ENCODE data around the gene TSC22D4.
A peak's percentile ranks its signal among the peaks of the same experiment; 100 is the strongest.
"Not testable (repeated sequence)": the region's sequence is repeated elsewhere in the genome, so short reads cannot be mapped to it uniquely, and the experiment has no call there.

TSC22D4 gene

DNA sequence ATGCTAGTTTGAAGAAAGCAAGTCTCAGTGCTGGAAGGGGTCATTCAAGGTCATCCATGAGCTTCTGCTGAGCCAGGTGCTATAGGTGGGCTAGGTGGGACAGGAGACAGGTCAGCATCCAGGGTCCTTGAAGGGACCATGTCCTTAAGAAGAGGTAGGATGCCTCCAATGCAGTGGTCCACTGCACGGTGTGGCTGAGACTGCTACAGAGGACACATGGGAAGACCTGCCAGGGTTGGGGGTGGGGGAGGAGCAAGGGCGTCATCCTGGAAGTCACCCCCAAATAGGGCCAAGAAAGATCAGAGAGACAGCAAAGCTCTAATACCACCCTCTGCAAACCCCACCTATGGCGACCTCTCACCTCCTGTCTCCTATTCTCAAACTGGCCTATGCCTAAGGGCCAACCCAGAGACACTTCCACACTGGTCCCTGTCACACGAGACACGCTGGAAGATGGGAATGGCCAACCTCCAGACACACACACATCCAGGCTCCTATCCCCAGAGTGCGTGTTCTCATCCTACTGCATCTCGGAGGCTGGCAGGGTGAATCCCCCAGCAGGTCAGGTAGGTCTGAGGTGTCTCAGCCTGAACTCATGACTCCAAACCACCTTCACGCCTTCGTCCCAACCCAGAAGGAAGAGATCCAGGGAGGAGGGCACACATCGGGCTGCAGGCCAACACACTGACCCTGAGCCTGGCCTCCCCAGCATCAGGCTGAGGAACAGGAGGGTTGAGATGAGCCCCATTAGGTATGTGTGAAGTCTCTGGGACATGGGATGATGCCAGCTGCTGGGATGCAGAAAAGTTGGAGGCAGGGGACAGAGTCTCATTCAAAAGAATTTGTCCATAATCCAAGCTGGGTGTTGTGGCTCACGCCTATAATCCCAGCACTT lies 37.1 kb downstream of the TSC22D4 start:
- 90 to 92% methylated on average over 6 to 8 of the region's 11 CpGs for WGBS, 2 experiments (ENCODE audit: insufficient coverage in 2 of 2)

DNA sequence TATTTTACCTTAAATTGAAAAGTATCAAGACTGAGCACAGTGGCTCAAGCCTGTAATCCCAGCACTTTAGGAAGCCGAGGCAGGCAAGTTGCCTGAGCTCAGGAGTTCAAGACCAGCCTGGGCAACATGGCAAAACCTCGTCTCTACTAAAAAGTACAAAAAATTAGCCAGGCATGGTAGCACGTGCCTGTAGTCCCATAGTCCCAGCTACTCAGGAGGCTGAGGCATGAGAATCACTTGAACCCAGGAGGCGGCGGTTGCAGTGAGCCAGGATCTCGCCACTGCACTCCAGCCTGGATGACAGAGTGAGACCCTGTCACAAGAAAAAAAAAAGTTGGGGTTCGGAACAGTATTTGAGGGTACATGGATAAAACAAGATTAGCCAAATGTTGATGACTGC lies 39.8 kb downstream of the TSC22D4 start:
- H3K4me1 ChIP-seq (ENCODE audit: control insufficient read depth, insufficient read depth, low read length, poor library complexity, severe bottlenecking); H3K9me3 ChIP-seq (ENCODE audit: control insufficient read depth, low read length); H3K4me3 ChIP-seq (ENCODE audit: extremely low read depth, insufficient read depth, low read length, poor library complexity, severe bottlenecking): not testable (repeated sequence)
- 91 to 93% methylated on average over 7 of the region's 7 CpGs for WGBS, 2 experiments (ENCODE audit: insufficient coverage in 2 of 2)
- Histone ChIP-seq H3K36me3 (ENCODE audit: control insufficient read depth, insufficient read depth, low read length) (peaks cover 14% of the 10 kb centered on the region), H3K27ac (ENCODE audit: low read depth, low read length, severe bottlenecking) (peak overlapping the region; percentile 60)

More for the DNA sequence above, 37.1 kb downstream of the TSC22D4 start:
- no peaks in the 10 kb centered on the region for H3K9me3 ChIP-seq (ENCODE audit: control insufficient read depth, low read length)
- H3K27ac ChIP-seq (ENCODE audit: low read depth, low read length, severe bottlenecking), result no peak overlapping the region
- no peak overlapping the region for H3K4me3 ChIP-seq (ENCODE audit: extremely low read depth, insufficient read depth, low read length, poor library complexity, severe bottlenecking)
- H3K4me1 ChIP-seq (ENCODE audit: control insufficient read depth, insufficient read depth, low read length, poor library complexity, severe bottlenecking), result peaks cover 4% of the 10 kb centered on the region
- no peaks in the 10 kb centered on the region for H3K36me3 ChIP-seq (ENCODE audit: control insufficient read depth, insufficient read depth, low read length)

DNA sequence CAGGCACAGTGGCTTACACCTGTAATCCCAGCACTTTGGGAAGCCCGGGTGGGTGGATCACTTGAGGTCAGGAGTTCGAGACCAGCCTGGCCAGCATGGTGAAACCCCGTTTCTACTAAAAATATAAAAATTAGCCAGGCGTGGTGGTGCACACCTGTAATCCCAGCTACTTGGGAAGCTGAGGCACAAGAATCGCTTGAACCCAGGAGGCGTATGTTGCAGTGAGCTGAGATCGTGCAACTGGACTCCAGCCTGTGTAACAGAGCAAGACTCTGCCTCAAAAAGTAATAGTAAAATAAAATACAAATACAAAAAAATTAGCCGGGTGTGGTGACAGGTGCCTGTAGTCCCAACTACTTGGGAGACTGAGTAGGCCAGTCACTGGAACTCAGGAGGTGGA lies 40.3 kb downstream of the TSC22D4 start:
- peaks cover 19% of the 10 kb centered on the region for H3K36me3 ChIP-seq (ENCODE audit: control insufficient read depth, insufficient read depth, low read length)
- not testable (repeated sequence) for H3K4me1 ChIP-seq (ENCODE audit: control insufficient read depth, insufficient read depth, low read length, poor library complexity, severe bottlenecking); H3K9me3 ChIP-seq (ENCODE audit: control insufficient read depth, low read length); H3K27ac ChIP-seq (ENCODE audit: low read depth, low read length, severe bottlenecking); H3K4me3 ChIP-seq (ENCODE audit: extremely low read depth, insufficient read depth, low read length, poor library complexity, severe bottlenecking)
- 91 to 99% methylated on average over 6 of the region's 8 CpGs for WGBS, 2 experiments (ENCODE audit: insufficient coverage in 2 of 2)

DNA sequence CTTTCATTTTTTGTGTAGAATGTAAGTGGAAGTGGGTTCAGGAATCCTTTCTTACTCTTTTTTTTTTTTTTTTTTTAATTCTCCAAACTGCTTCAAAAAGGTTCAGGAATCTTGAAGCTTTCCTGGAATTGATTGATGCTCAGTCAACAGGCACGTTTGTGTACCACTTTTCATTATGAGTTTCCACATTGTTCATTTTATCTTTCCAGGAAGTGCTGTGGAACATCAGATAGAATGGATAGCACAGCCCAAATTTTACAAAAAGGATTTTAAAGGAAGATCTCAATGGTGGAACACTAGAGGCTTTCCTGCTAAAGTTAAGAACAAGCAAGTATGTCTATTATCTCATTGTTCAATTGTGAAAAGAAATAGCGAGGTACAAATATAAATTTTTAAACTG lies 40.8 kb downstream of the TSC22D4 start:
- Histone ChIP-seq H3K9me3 (ENCODE audit: control insufficient read depth, low read length) (no peaks in the 10 kb centered on the region), H3K36me3 (ENCODE audit: control insufficient read depth, insufficient read depth, low read length) (peaks cover 25% of the 10 kb centered on the region), H3K27ac (ENCODE audit: low read depth, low read length, severe bottlenecking) (peak overlapping the region; percentile 10), H3K4me3 (ENCODE audit: extremely low read depth, insufficient read depth, low read length, poor library complexity, severe bottlenecking) (no peak overlapping the region), H3K4me1 (ENCODE audit: control insufficient read depth, insufficient read depth, low read length, poor library complexity, severe bottlenecking) (no peaks in the 10 kb centered on the region)
- WGBS, 2 experiments (ENCODE audit: insufficient coverage in 2 of 2), result no CpG with 5 or more reads among the region's 2 CpGs

DNA sequence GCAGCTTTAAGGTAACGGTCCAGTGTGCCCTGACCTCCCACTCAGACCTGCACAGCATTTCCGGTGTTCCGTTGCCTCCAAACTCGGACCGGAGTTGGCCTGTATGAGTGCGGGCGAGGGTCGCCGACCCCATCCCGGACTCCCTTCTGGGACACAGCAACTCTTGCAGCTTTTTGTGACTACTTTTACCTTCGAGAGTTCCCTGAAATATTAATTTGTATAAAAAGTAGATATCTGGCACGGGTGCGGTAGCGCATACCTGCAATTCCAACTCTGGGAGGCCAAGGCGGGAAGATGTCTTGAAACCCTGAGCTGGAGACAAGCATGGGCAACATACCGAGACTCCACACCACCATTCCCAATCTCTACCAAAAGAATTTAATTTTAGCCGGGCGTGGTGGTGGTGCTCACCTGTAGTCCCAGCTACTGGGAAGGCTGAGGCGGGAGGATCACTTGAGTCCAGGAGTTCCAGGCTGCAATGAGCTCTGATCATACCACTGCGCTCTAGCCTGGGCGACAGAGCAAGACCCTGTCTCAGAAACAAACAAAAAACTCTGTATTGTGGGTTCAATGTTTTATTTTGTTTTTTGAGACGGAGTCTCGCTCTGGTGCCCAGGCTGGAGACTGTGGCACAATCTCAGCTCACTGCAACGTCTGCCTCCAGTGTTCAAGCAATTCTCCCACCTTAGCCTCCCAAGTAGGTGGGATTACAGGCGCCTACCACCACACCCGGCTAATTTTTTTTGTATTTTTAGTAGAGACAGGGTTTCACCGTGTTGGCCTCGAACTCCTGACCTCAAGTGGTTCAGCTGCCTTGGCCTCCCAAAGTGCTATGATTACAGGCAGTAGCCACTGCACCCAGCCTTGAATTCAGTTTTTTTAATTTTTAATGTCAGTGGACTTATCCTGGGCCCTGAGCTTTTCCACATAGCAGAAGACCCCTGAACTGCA lies 41.6 kb downstream of the TSC22D4 start:
- Histone ChIP-seq H3K4me3 (ENCODE audit: extremely low read depth, insufficient read depth, low read length, poor library complexity, severe bottlenecking) (no peak overlapping the region), H3K4me1 (ENCODE audit: control insufficient read depth, insufficient read depth, low read length, poor library complexity, severe bottlenecking) (no peaks in the 10 kb centered on the region), H3K9me3 (ENCODE audit: control insufficient read depth, low read length) (no peaks in the 10 kb centered on the region), H3K36me3 (ENCODE audit: control insufficient read depth, insufficient read depth, low read length) (peaks cover 32% of the 10 kb centered on the region), H3K27ac (ENCODE audit: low read depth, low read length, severe bottlenecking) (peak overlapping the region; percentile 10)
- 92 to 98% methylated on average over 15 to 20 of the region's 28 CpGs for WGBS, 2 experiments (ENCODE audit: insufficient coverage in 2 of 2)

DNA sequence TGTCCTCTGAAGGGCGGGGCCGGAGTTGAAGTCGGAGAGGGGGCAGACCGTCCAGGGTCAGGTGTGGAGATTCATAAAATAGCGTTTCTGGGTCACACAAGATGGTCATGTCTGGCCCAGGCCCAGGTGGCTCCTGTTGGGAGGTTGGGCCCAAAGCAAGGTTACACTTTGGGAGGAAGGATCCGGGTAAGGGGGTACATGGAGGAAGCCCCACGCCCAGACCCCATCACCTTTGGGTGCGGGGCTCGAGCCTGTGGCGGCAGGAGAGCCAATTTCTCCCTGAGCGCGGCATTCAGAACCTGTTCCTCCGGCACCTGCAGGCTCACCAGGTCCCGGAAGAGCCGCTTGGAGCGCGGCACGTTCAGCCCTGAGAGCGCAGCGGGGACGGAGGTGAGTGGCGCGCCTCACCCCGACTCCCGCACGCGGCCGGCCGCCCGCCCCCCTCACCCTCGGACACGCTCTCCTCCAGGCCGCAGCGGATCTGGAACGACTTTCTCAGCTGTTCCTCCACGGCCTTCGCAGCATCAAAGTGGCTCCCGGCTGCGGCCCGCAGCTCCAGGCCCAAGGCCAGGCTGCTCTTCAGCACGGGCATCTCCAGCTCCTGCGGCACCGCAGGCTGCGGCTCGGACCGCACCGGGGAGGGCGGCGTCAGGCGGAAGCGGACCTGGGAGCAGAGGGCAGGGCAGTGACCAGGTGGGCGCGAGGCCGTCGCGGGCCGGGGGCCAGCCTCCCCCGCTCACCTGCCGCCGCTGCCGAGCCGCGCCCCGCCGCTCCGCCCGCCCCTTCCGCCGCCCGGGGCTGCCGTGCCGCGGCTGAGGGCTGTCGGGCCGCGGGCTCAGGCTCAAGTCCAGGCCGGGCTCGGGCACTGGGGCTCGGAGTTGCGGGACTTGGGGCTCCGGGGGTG lies 43.4 kb downstream of the TSC22D4 start:
- peaks cover 50% of the 10 kb centered on the region for H3K36me3 ChIP-seq (ENCODE audit: control insufficient read depth, insufficient read depth, low read length)
- WGBS, 2 experiments (ENCODE audit: insufficient coverage in 2 of 2), result 3% methylated on average over 67 to 72 of the region's 81 CpGs
- peak overlapping the region; percentile 83 for H3K27ac ChIP-seq (ENCODE audit: low read depth, low read length, severe bottlenecking)
- H3K4me1 ChIP-seq (ENCODE audit: control insufficient read depth, insufficient read depth, low read length, poor library complexity, severe bottlenecking), result peaks cover 14% of the 10 kb centered on the region
- H3K4me3 ChIP-seq (ENCODE audit: extremely low read depth, insufficient read depth, low read length, poor library complexity, severe bottlenecking), result peak overlapping the region; percentile 69
- H3K9me3 ChIP-seq (ENCODE audit: control insufficient read depth, low read length), result no peaks in the 10 kb centered on the region

DNA sequence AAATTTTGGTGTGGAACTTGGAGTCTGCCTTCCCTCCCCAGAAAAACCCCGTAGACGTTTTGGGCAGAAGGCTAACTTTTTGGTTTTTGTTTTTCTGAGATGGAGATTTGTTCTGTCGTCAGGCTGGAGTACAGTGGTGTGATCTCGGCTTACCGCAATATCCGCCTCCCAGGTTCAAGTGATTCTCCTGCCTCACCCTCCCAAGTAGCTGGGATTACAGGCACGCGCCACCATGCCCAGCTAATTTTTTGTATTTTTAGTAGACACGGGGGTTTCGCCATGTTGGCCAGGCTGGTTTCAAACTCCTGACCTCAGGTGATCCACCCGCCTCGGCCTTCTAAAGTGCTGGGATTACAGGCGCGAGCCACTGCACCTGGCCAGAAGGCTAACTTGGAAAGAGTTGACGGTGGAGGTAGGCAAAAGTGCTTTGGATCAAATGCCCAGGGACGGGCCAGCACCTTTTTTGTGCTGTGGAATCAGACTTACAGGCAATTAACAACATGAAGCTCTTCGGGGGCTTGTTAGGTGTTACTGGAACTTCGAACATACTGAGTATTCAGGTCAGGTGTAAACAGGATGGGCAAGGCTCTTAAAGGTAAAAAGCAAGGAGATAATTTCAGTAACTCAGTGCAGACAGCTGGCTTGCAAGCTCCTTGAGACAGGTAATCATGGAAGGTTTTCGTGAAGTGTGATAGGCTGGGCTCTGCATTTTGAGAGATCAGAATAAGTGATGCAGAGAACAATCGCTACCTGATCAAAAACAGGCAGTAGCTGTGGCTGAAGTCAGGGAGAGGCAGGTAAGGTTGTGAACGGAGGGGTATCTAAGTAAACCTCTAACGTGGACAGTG lies 44.5 kb downstream of the TSC22D4 start:
- H3K4me3 ChIP-seq (ENCODE audit: extremely low read depth, insufficient read depth, low read length, poor library complexity, severe bottlenecking), result peak overlapping the region; percentile 69
- peaks cover 52% of the 10 kb centered on the region for H3K36me3 ChIP-seq (ENCODE audit: control insufficient read depth, insufficient read depth, low read length)
- 90% methylated on average over 20 to 22 of the region's 22 CpGs for WGBS, 2 experiments (ENCODE audit: insufficient coverage in 2 of 2)
- H3K4me1 ChIP-seq (ENCODE audit: control insufficient read depth, insufficient read depth, low read length, poor library complexity, severe bottlenecking), result peaks cover 15% of the 10 kb centered on the region
- H3K9me3 ChIP-seq (ENCODE audit: control insufficient read depth, low read length), result no peaks in the 10 kb centered on the region
- H3K27ac ChIP-seq (ENCODE audit: low read depth, low read length, severe bottlenecking), result no peak overlapping the region

DNA sequence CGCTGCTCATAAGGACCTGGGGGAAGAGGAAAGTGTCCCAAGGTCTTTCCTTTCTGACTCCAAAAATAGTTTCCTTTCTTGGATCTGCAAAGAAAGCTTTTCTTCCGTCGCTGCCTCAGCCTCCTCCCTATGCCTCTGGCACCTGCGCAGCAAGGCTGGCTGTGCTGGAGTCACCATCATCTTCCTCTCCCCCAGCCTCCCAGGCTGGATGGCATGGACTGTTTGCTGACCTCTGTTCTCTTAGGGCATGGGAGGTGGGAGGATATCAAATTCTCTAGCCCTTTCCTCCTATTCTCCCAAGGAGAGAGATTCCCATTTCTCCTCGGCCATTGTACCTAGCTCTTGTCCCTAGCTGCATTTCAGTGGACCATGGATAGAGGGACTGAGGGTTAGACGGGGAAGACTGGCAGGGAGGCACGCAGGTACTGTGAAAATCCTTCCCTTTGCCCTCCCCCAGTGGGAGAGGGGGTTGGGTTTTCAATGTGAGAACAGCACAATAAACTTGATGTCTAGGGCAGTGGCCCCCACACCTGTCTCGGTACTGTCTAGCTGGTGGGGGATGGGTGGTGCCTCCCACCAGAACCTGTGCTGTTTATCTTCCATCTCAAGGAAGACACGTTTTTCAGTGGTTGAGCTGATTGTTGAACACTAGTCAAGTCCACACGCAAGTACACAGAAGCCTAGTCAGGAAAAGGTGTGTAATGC lies 45.3 kb downstream of the TSC22D4 start:
- no peak overlapping the region for H3K27ac ChIP-seq (ENCODE audit: low read depth, low read length, severe bottlenecking)
- 90 to 93% methylated on average over 5 to 7 of the region's 10 CpGs for WGBS, 2 experiments (ENCODE audit: insufficient coverage in 2 of 2)
- peaks cover 52% of the 10 kb centered on the region for H3K36me3 ChIP-seq (ENCODE audit: control insufficient read depth, insufficient read depth, low read length)

DNA sequence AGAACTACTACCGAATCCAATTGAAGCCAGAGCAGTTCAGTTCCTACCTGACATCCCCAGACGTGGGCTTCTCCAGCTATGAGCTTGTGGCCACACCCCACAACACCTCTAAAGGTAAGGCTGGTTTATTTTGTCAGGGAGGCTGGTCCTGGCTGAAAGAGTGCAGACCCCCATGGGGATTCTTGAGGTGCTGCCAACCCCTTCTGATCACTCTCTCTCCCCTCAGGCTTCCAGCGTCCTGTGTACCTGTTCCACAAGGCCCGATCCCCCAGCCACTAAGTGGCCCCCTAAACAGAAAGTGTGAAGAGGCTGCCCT lies 45.8 kb downstream of the TSC22D4 start:
- Histone ChIP-seq H3K27ac (ENCODE audit: low read depth, low read length, severe bottlenecking) (no peak overlapping the region), H3K36me3 (ENCODE audit: control insufficient read depth, insufficient read depth, low read length) (peaks cover 52% of the 10 kb centered on the region), H3K9me3 (ENCODE audit: control insufficient read depth, low read length) (no peaks in the 10 kb centered on the region), H3K4me1 (ENCODE audit: control insufficient read depth, insufficient read depth, low read length, poor library complexity, severe bottlenecking) (peaks cover 15% of the 10 kb centered on the region), H3K4me3 (ENCODE audit: extremely low read depth, insufficient read depth, low read length, poor library complexity, severe bottlenecking) (no peak overlapping the region)
- WGBS, 2 experiments (ENCODE audit: insufficient coverage in 2 of 2), result 89 to 100% methylated on average over 1 to 2 of the region's 4 CpGs

More for the DNA sequence above, 45.3 kb downstream of the TSC22D4 start:
- no peak overlapping the region for H3K4me3 ChIP-seq (ENCODE audit: extremely low read depth, insufficient read depth, low read length, poor library complexity, severe bottlenecking)
- H3K4me1 ChIP-seq (ENCODE audit: control insufficient read depth, insufficient read depth, low read length, poor library complexity, severe bottlenecking), result peaks cover 15% of the 10 kb centered on the region
- H3K9me3 ChIP-seq (ENCODE audit: control insufficient read depth, low read length), result no peaks in the 10 kb centered on the region

All from mesodermal cell (in vitro differentiated cells).